Activated T-helper 1 cell treated with anti-CD3 and anti-CD28 coated beads, Interleukin-12 subunit alpha, Interleukin-12 subunit beta, Interleukin-2, Interleukin-4 antibody, amounts not matched to agents 30 ng/mL and 10 ng/mL and 1 ng/mL, durations not matched to agents 14 hours and 24 hours and 36 hours (primary cell): ENCODE measurements around the gene PIK3C2G. TPM values are rescaled to one million over a fixed set of nuclear protein-coding genes. Genes with fewer than 3 reads are reported as not detected.

Experiments
- DNase-seq: peaks from one replicate; pipeline ENCODE4 v3.0.0; 2021; ENCODE audit warnings: low spot score
- H3K27ac Mint-ChIP-seq: one replicate; pipeline ENCODE4 v1.8.0; 2021; ENCODE audit warnings: mild to moderate bottlenecking, mixed read lengths
- H3K27me3 Mint-ChIP-seq: one replicate; pipeline ENCODE4 v1.8.0; 2022; ENCODE audit warnings: mild to moderate bottlenecking, moderate library complexity, mixed read lengths; ENCODE audit not compliant: insufficient read depth
- H3K36me3 Mint-ChIP-seq: one replicate; pipeline ENCODE4 v1.8.0; 2021; ENCODE audit warnings: low read depth, mixed read lengths
- H3K4me1 Mint-ChIP-seq: one replicate; pipeline ENCODE4 v1.8.0; 2021; ENCODE audit warnings: low read depth, mixed read lengths
- H3K4me3 Mint-ChIP-seq: one replicate; pipeline ENCODE4 v1.8.0; 2021; ENCODE audit warnings: mild to moderate bottlenecking, moderate library complexity, mixed read lengths
- H3K9me3 Mint-ChIP-seq: one replicate; pipeline ENCODE4 v1.8.0; 2021; ENCODE audit warnings: mixed read lengths
- intact Hi-C: fragments of 100-400 bp; cut with micrococcal nuclease; formaldehyde crosslinking; loops from one replicate; pipeline ENCODE4 v1.15.1; 2024
- total RNA-seq: library from RNA; stranded (reverse); gene quantifications from 2 replicates; pipeline ENCODE4 v1.2.3, GENCODE V29; 2022

Gene PIK3C2G
- total RNA-seq, 1 donor from 2014 or later = not detected

DNA sequence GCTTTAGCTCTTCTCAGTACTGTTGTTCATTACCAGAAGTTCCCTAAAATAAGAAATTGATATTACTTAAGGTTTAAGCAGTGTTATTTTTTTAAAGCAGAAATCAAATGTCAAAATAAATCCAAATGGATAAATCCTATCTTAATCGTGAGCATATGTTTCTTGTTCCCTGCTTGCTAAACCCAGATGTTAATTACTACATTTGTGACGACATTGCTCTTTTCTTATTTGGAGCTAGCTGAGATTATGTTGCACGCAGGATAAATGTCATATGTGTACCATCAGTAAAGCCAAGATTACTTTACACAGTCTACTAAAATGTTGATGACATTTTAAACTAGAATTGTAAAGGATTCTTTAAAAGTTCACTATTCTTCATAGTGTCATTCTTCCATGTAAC lies 319.0 kb downstream of the PIK3C2G start:
- H3K4me1 Mint-ChIP-seq = no peaks in the 10 kb centered on the region
- peaks cover 15% of the 10 kb centered on the region for H3K9me3 Mint-ChIP-seq
- no peaks in the 10 kb centered on the region for H3K36me3 Mint-ChIP-seq
- H3K27me3 Mint-ChIP-seq = no peaks in the 10 kb centered on the region
- intact Hi-C loops = no loop called here
- DNase-seq = no peak
- H3K27ac Mint-ChIP-seq = no peak overlapping the region
- H3K4me3 Mint-ChIP-seq = no peak overlapping the region

DNA sequence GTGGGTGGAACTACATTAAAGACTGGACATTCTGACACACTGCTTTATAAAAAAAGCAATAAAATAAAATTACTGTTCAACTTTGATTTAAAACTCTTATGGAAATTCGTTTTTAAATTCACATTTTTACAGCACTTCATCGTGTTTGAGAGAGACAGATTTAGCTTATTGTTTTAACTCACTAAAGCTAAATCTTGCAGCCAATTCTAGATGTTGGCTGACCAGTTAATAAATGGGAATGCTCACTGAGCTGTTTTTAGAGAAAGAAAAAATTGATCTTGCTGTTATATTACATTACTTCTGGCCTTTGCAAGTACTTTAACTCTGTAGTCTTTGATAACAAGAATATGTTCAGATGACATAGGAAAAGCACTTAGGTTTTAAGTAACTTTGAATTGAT lies 319.4 kb downstream of the PIK3C2G start:
- intact Hi-C loops = no loop called here
- Mint-ChIP-seq H3K4me3 (no peak overlapping the region), H3K4me1 (no peaks in the 10 kb centered on the region), H3K9me3 (peaks cover 19% of the 10 kb centered on the region), H3K27ac (no peak overlapping the region), H3K36me3 (no peaks in the 10 kb centered on the region), H3K27me3 (no peaks in the 10 kb centered on the region)
- no peak for DNase-seq

DNA sequence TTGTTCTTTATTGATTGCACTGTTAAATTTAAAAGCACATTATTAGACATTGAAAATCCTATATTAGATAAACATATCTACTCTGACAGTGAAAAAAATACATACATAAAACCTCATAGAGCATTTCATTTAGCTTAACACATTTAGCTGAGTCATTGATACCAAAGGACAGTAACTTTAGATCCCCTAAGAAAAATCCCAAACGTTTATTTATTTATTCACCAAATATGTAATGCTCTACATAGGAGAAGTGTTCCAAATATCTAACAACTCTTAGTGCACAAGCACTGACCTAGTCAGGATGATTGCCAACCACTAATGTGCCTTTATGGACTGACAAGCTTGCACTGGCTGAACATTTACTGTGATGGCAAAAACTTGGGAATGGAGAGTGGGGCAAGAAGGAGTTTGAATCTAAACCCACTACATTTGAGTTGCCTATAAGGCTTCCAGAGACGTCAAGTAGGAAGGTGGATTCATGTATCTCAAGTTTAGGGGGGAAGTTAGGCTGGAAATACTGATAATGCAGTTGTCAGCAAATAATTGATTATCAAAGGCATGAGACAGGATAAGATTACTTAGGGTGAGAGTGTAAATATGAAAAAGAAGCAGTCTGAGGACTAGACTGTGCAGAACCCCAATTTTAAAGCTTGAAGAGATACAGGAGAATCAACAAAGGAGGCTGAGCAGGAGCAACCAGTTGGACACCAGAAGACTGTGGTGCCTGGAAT lies 320.1 kb downstream of the PIK3C2G start:
- intact Hi-C loops = no loop called here
- H3K27ac Mint-ChIP-seq = no peak overlapping the region
- no peaks in the 10 kb centered on the region for H3K36me3 Mint-ChIP-seq

DNA sequence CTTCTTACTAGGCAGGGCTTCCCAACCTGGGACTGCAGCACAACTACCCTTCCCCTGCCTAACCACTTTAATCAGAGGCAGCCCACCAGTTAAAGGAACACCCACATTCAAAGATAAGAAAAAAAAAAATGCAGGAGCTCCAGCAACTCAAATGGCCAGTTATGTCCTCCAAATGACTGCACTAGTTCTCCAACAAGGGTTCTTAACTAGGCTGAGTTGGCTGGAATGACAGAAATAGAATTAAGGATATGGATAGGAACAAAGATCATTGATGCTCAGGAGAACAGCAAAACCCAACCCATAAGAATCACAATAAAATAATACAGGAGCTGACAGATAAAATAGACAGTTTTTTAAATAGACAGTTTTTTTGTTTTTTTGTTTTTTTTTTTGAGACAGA lies 322.3 kb downstream of the PIK3C2G start:
- H3K27ac Mint-ChIP-seq = no peak overlapping the region
- no peak for DNase-seq
- H3K27me3 Mint-ChIP-seq = no peaks in the 10 kb centered on the region
- H3K36me3 Mint-ChIP-seq = no peaks in the 10 kb centered on the region
- peaks cover 21% of the 10 kb centered on the region for H3K9me3 Mint-ChIP-seq
- intact Hi-C loops = no loop called here
- H3K4me3 Mint-ChIP-seq = no peak overlapping the region
- no peaks in the 10 kb centered on the region for H3K4me1 Mint-ChIP-seq

More for the DNA sequence above, 320.1 kb downstream of the PIK3C2G start:
- H3K27me3 Mint-ChIP-seq = no peaks in the 10 kb centered on the region
- no peaks in the 10 kb centered on the region for H3K4me1 Mint-ChIP-seq
- no peak overlapping the region for H3K4me3 Mint-ChIP-seq
- peaks cover 21% of the 10 kb centered on the region for H3K9me3 Mint-ChIP-seq
- DNase-seq = no peak

DNA sequence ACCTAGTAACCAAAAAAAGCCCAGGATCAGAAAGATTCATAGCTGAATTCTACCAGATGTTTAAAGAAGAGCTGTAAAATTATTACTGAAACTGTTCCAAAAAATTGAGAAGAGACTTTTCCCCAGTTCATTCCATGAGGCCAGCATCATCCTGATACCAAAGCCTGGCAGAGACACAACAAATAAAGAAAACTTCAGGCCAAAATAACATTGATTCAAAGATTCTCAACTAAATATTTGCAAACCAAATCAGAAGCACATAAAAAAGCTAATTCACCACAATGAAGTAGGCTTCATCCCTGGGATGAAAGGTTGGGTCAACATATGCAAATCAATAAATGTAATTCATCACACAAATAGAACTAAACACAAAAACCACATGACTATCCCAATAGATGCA lies 325.3 kb downstream of the PIK3C2G start:
- intact Hi-C loops = no loop called here
- no peaks in the 10 kb centered on the region for H3K4me1 Mint-ChIP-seq

DNA sequence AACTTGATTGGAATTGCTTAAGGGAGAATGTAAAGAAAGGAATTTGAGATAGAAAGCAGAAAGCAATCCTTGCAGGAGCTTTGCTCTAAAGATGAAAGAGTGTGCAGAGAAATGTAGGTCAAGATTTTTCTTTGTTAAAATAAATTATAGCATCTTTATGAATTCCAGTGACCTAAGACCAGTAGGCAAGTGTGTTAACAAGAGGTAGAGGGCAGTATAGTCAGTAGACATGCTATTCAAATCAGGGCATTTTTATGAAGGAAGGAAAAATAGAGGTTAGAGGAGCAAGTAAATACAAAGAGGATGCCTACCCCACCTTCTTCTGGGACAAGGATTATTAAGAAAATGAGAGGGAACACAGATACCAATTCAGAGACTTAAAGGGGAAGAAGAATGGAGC lies 328.0 kb downstream of the PIK3C2G start:
- Mint-ChIP-seq H3K36me3 (no peaks in the 10 kb centered on the region), H3K4me1 (no peaks in the 10 kb centered on the region), H3K27me3 (no peaks in the 10 kb centered on the region), H3K4me3 (no peak overlapping the region), H3K9me3 (peaks cover 13% of the 10 kb centered on the region), H3K27ac (no peak overlapping the region)
- intact Hi-C loops = no loop called here
- DNase-seq = no peak

More for the DNA sequence above, 325.3 kb downstream of the PIK3C2G start:
- no peak for DNase-seq
- H3K36me3 Mint-ChIP-seq = no peaks in the 10 kb centered on the region
- no peak overlapping the region for H3K27ac Mint-ChIP-seq
- H3K27me3 Mint-ChIP-seq = no peaks in the 10 kb centered on the region
- H3K9me3 Mint-ChIP-seq = peaks cover 17% of the 10 kb centered on the region
- H3K4me3 Mint-ChIP-seq = no peak overlapping the region

DNA sequence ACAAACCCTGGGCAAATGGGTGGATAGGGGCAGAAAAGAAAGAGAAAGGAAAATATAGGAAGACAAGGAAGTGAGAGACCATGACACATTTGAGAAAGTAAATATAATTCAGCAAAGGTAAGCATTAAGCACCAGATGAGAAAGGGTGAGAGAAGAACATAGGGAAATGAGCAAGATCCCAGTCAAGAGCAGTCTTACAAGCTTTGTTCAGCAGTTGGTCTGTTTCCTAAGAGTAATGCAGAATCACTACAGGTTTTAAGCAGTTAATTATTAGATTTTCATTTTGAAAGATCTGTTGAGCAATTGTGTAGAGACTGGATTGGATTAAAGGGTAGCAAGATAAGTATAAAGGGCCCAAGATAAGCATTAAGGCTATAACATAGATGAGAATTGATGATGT lies 330.2 kb downstream of the PIK3C2G start:
- H3K27me3 Mint-ChIP-seq = no peaks in the 10 kb centered on the region
- H3K9me3 Mint-ChIP-seq = no peaks in the 10 kb centered on the region
- no peak overlapping the region for H3K4me3 Mint-ChIP-seq
- H3K27ac Mint-ChIP-seq = no peak overlapping the region
- H3K36me3 Mint-ChIP-seq = no peaks in the 10 kb centered on the region
- no peak for DNase-seq
- no peaks in the 10 kb centered on the region for H3K4me1 Mint-ChIP-seq
- intact Hi-C loops = no loop called here

DNA sequence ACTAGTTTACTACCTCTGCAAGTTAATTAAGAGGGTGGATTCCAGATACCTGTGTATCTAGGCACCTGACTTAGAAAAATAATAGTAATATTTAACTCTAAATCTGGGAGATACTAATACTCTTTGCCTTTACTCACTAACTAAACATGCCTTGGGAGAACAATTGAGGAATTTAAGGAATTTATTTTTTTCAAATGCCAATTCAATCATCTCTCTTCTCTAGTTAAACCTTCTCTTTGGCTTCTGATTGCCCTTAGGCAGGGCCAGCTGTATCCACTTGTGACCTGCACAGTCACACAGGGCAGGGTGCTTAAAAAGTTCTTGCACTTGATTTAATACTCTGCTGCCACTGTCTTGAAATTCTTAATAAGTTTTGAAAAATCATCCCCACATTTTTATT lies 334.1 kb downstream of the PIK3C2G start:
- Mint-ChIP-seq H3K4me1 (no peaks in the 10 kb centered on the region), H3K9me3 (no peaks in the 10 kb centered on the region), H3K4me3 (no peak overlapping the region), H3K27ac (no peak overlapping the region), H3K36me3 (no peaks in the 10 kb centered on the region), H3K27me3 (no peaks in the 10 kb centered on the region)
- no peak for DNase-seq
- intact Hi-C loops = no loop called here

DNA sequence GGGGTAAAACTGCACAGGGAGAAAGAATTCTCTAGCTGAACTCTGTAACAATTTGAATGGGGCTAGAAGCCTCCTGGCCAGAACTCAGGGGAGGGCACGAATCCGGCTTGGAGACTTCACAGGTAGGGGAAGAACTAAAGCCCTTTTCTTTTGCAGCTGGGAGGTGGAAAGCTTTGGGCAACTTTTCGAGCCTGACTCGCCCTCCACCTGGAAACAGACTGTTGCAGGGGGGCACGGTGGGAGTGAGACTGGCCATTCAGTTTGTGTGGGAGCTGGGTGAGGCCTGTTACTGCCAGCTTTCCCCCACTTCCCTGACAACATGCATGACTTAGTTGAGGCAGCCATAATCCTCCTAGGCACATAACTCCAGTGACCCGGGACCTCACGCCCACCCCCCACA lies 340.6 kb downstream of the PIK3C2G start:
- Mint-ChIP-seq H3K4me1 (no peaks in the 10 kb centered on the region), H3K4me3 (no peak overlapping the region), H3K36me3 (no peaks in the 10 kb centered on the region), H3K27ac (no peak overlapping the region), H3K27me3 (no peaks in the 10 kb centered on the region), H3K9me3 (peaks cover 5% of the 10 kb centered on the region)
- intact Hi-C loops = no loop called here
- DNase-seq = no peak

DNA sequence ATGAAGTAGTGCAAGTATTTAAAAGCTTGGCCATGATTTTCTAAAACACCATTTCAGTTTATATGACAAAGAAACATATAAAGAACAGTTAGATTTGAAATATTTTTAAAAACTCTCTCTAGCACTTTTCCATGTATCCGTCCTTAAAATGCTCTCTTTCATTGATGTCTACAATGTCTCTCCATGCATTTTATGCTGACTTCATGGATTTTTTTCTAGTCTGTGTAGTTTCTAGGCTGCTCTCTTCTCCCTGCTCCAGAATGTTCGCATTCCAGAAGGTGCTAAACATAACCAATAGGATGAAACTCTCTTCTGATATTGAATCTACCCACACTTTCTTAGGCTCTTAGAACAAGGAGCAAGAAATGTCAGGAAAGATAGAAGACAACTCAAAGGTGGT lies 351.7 kb downstream of the PIK3C2G start:
- DNase-seq = no peak
- H3K9me3 Mint-ChIP-seq = no peaks in the 10 kb centered on the region
- no peaks in the 10 kb centered on the region for H3K36me3 Mint-ChIP-seq
- H3K27ac Mint-ChIP-seq = no peak overlapping the region
- intact Hi-C loops = no loop called here
- no peaks in the 10 kb centered on the region for H3K27me3 Mint-ChIP-seq
- H3K4me3 Mint-ChIP-seq = no peak overlapping the region
- no peaks in the 10 kb centered on the region for H3K4me1 Mint-ChIP-seq

DNA sequence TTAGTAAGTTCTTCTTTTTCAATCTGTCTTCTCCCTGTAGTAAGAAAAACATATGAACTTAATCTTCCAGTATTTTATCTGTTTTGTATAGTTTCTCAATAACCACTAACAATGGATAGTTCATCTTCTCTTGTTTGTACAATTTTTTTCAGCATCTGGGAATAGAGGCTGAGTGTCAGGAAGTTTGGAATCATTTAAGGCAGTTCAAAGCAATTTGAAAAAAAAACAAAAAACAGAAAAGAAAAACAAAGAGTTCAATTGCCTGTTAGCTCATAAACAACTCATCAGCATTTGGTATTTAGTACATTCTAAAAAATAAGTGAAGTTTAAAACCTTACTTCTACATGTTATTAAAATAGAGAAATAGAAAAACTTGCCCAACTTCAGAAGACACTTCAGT lies 359.7 kb downstream of the PIK3C2G start:
- Mint-ChIP-seq H3K4me1 (no peaks in the 10 kb centered on the region), H3K36me3 (no peaks in the 10 kb centered on the region), H3K4me3 (no peak overlapping the region), H3K9me3 (peaks cover 7% of the 10 kb centered on the region), H3K27me3 (no peaks in the 10 kb centered on the region), H3K27ac (no peak overlapping the region)
- intact Hi-C loops = no loop called here
- DNase-seq = no peak

DNA sequence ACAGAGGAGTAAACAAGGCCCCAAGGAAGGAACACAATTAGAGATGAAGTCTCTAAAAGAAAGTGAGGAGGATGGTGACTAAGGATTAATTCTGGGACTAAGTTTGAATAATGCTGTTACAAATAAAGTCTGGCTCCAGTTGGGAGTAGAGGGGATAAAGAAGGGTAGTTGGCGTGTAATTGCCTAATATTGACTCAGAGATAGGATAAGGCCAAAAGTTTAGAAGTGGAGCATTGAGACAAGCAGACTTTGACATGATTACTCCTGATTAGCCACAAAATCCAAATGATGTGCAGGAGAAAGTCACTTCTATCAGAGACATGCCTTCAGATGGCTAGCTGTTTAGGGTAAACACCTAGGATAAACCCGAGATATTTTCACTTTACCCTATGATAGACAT lies 368.1 kb downstream of the PIK3C2G start:
- intact Hi-C loops = no loop called here
- Mint-ChIP-seq H3K36me3 (no peaks in the 10 kb centered on the region), H3K27me3 (no peaks in the 10 kb centered on the region)

DNA sequence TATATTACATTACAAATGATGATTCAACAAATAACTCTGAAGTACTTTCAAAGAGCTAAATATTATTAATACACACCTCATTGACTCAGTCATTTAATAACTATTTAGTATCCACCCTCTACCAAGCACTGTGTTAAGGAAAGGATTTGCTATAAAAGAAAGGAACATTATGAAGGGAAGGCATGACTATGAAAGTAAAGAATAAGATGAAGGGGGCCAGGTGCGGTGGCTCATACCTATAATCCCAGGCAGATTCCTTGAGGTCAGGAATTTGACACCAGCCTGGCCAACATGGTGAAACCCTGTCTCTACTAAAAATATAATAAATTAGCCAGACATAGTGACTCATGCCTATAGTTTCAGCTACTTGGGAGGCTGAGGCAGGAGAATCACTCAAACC lies 368.6 kb downstream of the PIK3C2G start:
- no peak overlapping the region for H3K27ac Mint-ChIP-seq
- no peaks in the 10 kb centered on the region for H3K4me1 Mint-ChIP-seq
- H3K27me3 Mint-ChIP-seq = no peaks in the 10 kb centered on the region
- no peak overlapping the region for H3K4me3 Mint-ChIP-seq
- peaks cover 21% of the 10 kb centered on the region for H3K9me3 Mint-ChIP-seq
- no peaks in the 10 kb centered on the region for H3K36me3 Mint-ChIP-seq
- no peak for DNase-seq
- intact Hi-C loops = no loop called here

More for the DNA sequence above, 368.1 kb downstream of the PIK3C2G start:
- Mint-ChIP-seq H3K4me1 (no peaks in the 10 kb centered on the region), H3K9me3 (peaks cover 16% of the 10 kb centered on the region), H3K27ac (no peak overlapping the region), H3K4me3 (no peak overlapping the region)
- no peak for DNase-seq

DNA sequence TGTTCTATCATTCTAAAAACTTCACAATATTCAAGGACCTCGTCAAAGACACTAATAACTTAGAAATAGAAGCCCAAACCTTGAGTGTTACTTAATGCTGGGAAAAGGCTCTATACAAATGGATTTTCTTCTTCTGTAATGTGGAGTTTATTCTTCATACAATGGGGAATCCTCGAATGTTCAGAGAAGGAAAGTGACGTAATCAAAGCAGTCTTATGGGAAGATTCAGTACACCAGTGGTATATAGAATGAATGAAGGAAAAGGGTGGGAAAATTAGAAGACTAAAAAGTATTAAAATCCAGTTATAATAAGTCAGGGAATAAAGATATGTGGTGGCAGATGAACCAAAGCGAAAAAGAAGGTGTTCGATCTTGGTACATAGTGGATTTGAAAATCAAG lies 370.0 kb downstream of the PIK3C2G start:
- H3K9me3 Mint-ChIP-seq = peaks cover 14% of the 10 kb centered on the region
- no peaks in the 10 kb centered on the region for H3K4me1 Mint-ChIP-seq
- intact Hi-C loops = no loop called here
- DNase-seq = no peak
- H3K27me3 Mint-ChIP-seq = no peaks in the 10 kb centered on the region
- H3K4me3 Mint-ChIP-seq = no peak overlapping the region
- no peaks in the 10 kb centered on the region for H3K36me3 Mint-ChIP-seq
- H3K27ac Mint-ChIP-seq = no peak overlapping the region
